Vagina (tissue), 2 donors: Measurements from ENCODE around the gene POLR3C.

Source experiments
- CTCF ChIP-seq, 3 experiments: fragments of 450-650 bp in 2 of 3; fragments of 200-600 bp in 1 of 3; sonication (generic) in 1 of 3; IDR thresholded peaks; one replicate each; pipeline ENCODE4 v1.5.1; 2017 to 2019; ENCODE audit warnings: antibody characterized with exemption in 3 of 3, mild to moderate bottlenecking in 2 of 3, moderate library complexity in 2 of 3
- POLR2A ChIP-seq, 2 donors: fragments of 450-650 bp; IDR thresholded peaks; one replicate each; pipeline ENCODE4 v1.6.1; 2017; ENCODE audit warnings: antibody characterized with exemption in 2 of 2, mild to moderate bottlenecking in 2 of 2, moderate library complexity in 2 of 2
- POLR2AphosphoS5 ChIP-seq, 2 donors: sonication (generic); formaldehyde crosslinking; IDR thresholded peaks; one replicate each; pipeline ENCODE4 v1.9.0; 2017; ENCODE audit warnings: antibody characterized with exemption in 2 of 2, mild to moderate bottlenecking in 2 of 2, low read depth in 1 of 2; ENCODE audit not compliant: insufficient read depth in 1 of 2

DNA sequence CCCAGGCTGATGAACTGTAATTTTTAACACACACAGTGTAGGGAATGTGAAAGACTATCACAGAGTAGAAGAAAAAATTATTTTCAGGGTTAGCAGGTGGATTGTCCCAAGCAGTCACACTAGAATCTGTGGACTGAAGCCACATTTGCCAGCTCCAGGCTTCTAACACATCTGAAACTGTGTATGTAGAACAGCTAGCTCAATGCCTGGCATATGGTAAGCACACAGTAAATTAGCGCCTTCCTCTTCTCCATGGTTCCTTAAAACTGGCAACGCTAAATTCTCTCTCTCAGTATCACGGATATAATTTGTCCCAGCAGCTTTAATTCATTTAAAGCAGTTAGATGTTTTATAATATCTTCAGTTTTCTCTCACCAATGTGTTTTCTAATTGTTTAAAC, 19.0 kb downstream of the POLR3C start:
- TF ChIP-seq POLR2A (IDR thresholded peaks at IDR 0.05) = no peak
- no peak for TF ChIP-seq POLR2AphosphoS5 (IDR thresholded peaks at IDR 0.05; ENCODE audit: insufficient read depth in 1 of 2, low read depth in 1 of 2)
- TF ChIP-seq CTCF (IDR thresholded peaks at IDR 0.05) = no peak
